Brain microvascular endothelial cell (primary cell): ENCODE measurements around the gene PFDN4.

Experiments
- DNase-seq: peaks from one replicate; pipeline ENCODE4 v3.0.0-alpha.2; 2020
- H3K27ac ChIP-seq: fragments of 250-450 bp; sonication (Bioruptor Pico); 2 replicates; pipeline ENCODE4 v1.5.1; 2020; ENCODE audit warnings: mild to moderate bottlenecking, moderate library complexity
- H3K27me3 ChIP-seq: fragments of 250-450 bp; sonication (Bioruptor Pico); replicated peaks from 2 replicates; pipeline ENCODE4 v1.5.1; 2020; ENCODE audit warnings: mild to moderate bottlenecking
- H3K36me3 ChIP-seq: fragments of 250-450 bp; sonication (Bioruptor Pico); replicated peaks from 2 replicates; pipeline ENCODE4 v1.5.1; 2020; ENCODE audit warnings: mild to moderate bottlenecking
- H3K4me3 ChIP-seq: 2 replicates; pipeline ENCODE4 v1.5.1; 2011; ENCODE audit warnings: low read depth, mild to moderate bottlenecking, control low read depth, low read length, moderate library complexity
- CTCF ChIP-seq: IDR thresholded peaks from 2 replicates; pipeline ENCODE4 v1.5.1; 2011; ENCODE audit warnings: low read depth, mild to moderate bottlenecking, moderate library complexity, low read length, control low read depth, inconsistent platforms; ENCODE audit errors: missing control alignments
- in situ Hi-C: cut with HindIII; loops from 2 replicates; pipeline ENCODE4 v1.10.0; 2017; ENCODE audit warnings: low sequenced_read_pairs, low pct_ligation_motif_present

The PFDN4 gene

GRCh38 chr20:54172856-54173652 is 34.8 kb upstream of the PFDN4 start:
- Histone ChIP-seq H3K36me3 (no peaks in the 10 kb centered on the region), H3K4me3 (no peak overlapping the region), H3K27me3 (peaks cover 45% of the 10 kb centered on the region), H3K27ac (no peak overlapping the region)
- no peak for DNase-seq
- in situ Hi-C loops = no loop called here
- TF ChIP-seq CTCF = no peak

- TF ChIP-seq CTCF = no peak
- H3K4me3 ChIP-seq = peak within 1 kb of the TSS; percentile 15
- H3K36me3 ChIP-seq = no peaks in the 10 kb centered on the region
- in situ Hi-C loops = no loop called here
- no peak for DNase-seq
- H3K27ac ChIP-seq = no peak within 1 kb of the TSS
- H3K27me3 ChIP-seq = peaks cover 45% of the 10 kb centered on the region
These were observed 34.0 kb upstream of the PFDN4 start, which contains the start of gene CYP24A1 for GRCh38 chr20:54173653-54174456. Gene CYP24A1 (minus strand): TSS chr20:54173986. CDS start chr20:54173579, 407 bp downstream.

GRCh38 chr20:54174457-54175175 is 33.3 kb upstream of the PFDN4 start:
- H3K27me3 ChIP-seq = peaks cover 45% of the 10 kb centered on the region
- no peaks in the 10 kb centered on the region for H3K36me3 ChIP-seq
- in situ Hi-C loops = no loop called here
- no peak overlapping the region for H3K27ac ChIP-seq
- no peak for TF ChIP-seq CTCF
- H3K4me3 ChIP-seq = peak overlapping the region; percentile 9
- DNase-seq = no peak

- Histone ChIP-seq H3K27ac (no peak overlapping the region), H3K4me3 (no peak overlapping the region), H3K36me3 (no peaks in the 10 kb centered on the region), H3K27me3 (peaks cover 34% of the 10 kb centered on the region)
- no peak for DNase-seq
- in situ Hi-C loops = no loop called here
- no peak for TF ChIP-seq CTCF
These were observed 31.3 kb upstream of the PFDN4 start for GRCh38 chr20:54176610-54177009.

- Histone ChIP-seq H3K36me3 (no peaks in the 10 kb centered on the region), H3K4me3 (no peak overlapping the region), H3K27me3 (peaks cover 27% of the 10 kb centered on the region), H3K27ac (no peak overlapping the region)
- TF ChIP-seq CTCF = no peak
- in situ Hi-C loops = no loop called here
- no peak for DNase-seq
These were observed 30.5 kb upstream of the PFDN4 start for GRCh38 chr20:54177378-54177777.
